ENCODE results near the gene CEP76. TPM values are rescaled to one million over a fixed set of nuclear protein-coding genes. Genes with fewer than 3 reads are reported as not detected.

CEP76 gene
- polyA plus RNA-seq, 1 donor from 2014 or later, result 21.4 TPM

DNA sequence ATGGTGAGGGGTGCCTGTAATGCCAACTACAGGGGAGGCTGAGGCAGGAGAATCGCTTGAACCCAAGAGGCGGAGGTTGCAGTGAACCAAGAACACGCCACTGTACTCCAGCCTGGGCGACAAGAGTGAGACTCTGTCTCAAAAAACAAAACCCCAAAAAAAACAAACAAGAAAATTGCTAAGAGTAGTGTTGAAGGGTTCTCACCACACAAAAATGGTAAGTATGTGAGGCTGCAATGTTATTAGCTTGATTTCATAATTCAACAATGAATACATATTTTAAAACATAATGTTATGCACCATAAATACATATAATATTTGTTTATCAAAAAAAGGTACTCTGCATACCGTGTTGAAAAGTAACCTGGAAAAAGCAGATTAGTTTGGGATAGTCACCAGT is 46.1 kb upstream of the CEP76 start:
- no peaks in the 10 kb centered on the region for H3K36me3 ChIP-seq (ENCODE audit: insufficient read depth, low read length)
- no peak overlapping the region for H3K27ac ChIP-seq (ENCODE audit: low read length)
- no peaks in the 10 kb centered on the region for H3K79me2 ChIP-seq (replicated peaks; ENCODE audit: insufficient read depth, low read length)
- H3F3A ChIP-seq (ENCODE audit: insufficient read depth, low read length, poor library complexity, severe bottlenecking), result no peaks in the 10 kb centered on the region
- no peak overlapping the region for H3K4me3 ChIP-seq (ENCODE audit: low read length)
- H3K9me2 ChIP-seq (ENCODE audit: insufficient read depth, low read length), result no peaks in the 10 kb centered on the region
- no peak overlapping the region for H3K9ac ChIP-seq (ENCODE audit: low read length)
- no peaks in the 10 kb centered on the region for H4K20me1 ChIP-seq (ENCODE audit: insufficient read depth)
- no peak overlapping the region for H2AFZ ChIP-seq (ENCODE audit: low read depth, low read length)
- no peaks in the 10 kb centered on the region for H3K9me3 ChIP-seq (ENCODE audit: low read length)
- H3K4me2 ChIP-seq (ENCODE audit: low read length), result no peak overlapping the region
- TF ChIP-seq, protein P1, sequence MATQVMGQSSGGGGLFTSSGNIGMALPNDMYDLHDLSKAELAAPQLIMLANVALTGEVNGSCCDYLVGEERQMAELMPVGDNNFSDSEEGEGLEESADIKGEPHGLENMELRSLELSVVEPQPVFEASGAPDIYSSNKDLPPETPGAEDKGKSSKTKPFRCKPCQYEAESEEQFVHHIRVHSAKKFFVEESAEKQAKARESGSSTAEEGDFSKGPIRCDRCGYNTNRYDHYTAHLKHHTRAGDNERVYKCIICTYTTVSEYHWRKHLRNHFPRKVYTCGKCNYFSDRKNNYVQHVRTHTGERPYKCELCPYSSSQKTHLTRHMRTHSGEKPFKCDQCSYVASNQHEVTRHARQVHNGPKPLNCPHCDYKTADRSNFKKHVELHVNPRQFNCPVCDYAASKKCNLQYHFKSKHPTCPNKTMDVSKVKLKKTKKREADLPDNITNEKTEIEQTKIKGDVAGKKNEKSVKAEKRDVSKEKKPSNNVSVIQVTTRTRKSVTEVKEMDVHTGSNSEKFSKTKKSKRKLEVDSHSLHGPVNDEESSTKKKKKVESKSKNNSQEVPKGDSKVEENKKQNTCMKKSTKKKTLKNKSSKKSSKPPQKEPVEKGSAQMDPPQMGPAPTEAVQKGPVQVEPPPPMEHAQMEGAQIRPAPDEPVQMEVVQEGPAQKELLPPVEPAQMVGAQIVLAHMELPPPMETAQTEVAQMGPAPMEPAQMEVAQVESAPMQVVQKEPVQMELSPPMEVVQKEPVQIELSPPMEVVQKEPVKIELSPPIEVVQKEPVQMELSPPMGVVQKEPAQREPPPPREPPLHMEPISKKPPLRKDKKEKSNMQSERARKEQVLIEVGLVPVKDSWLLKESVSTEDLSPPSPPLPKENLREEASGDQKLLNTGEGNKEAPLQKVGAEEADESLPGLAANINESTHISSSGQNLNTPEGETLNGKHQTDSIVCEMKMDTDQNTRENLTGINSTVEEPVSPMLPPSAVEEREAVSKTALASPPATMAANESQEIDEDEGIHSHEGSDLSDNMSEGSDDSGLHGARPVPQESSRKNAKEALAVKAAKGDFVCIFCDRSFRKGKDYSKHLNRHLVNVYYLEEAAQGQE (IDR thresholded peaks at IDR 0.05; ENCODE audit: borderline replicate concordance), result no peak
- TF ChIP-seq POLR2AphosphoS5 (IDR thresholded peaks at IDR 0.05) (no peak), MXI1 (conservative IDR thresholded peaks at IDR 0.05; ENCODE audit: poor library complexity, severe bottlenecking) (no peak), EZH2 (IDR thresholded peaks at IDR 0.05; ENCODE audit: borderline replicate concordance, insufficient read depth, low read length, poor library complexity, severe bottlenecking) (no peak), RAD21 (conservative IDR thresholded peaks at IDR 0.05) (no peak)
- no peaks in the 10 kb centered on the region for H3K27me3 ChIP-seq (ENCODE audit: insufficient read depth, low read depth, low read length)

DNA sequence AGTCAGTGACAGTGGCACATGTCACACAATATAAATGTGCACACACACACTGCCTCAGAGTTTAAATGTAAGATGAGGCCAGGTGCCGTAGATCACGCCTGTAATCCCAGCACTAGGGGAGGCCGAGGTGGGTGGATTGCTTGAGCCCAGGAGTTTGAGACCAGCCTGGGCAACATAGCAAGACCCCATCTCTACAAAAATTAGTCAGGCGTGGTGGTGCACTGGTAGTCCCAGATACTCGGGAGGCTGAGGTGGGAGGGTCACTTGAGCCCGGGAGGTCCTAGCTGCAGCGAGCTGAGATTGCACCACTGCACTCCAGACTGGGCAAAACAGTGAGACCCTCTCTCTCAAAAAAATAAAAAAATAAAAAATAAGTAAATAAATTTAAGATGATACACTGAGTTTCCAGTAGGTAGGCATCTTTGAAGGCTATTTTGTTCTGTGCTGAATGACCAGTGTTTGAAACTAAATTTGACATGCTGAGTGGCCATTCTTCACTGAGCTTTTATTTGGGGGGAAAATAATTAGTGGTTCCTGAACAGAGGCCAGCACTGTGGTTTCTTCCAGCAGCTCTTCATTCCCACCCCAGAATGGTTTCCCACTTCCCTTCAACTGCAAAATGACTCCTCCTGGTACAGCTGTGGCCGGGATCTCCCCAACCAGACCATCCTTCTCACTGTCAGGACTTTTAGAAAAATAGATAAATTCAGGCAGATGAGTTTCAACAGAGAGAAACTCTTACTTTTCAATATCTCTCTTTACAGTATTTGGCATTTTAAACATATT is 45.2 kb upstream of the CEP76 start:
- Histone ChIP-seq H3K9me3 (ENCODE audit: low read length) (no peaks in the 10 kb centered on the region), H2AFZ (ENCODE audit: low read depth, low read length) (no peak overlapping the region), H3F3A (ENCODE audit: insufficient read depth, low read length, poor library complexity, severe bottlenecking) (no peaks in the 10 kb centered on the region), H3K27ac (ENCODE audit: low read length) (no peak overlapping the region), H3K4me2 (ENCODE audit: low read length) (no peak overlapping the region), H3K4me3 (ENCODE audit: low read length) (no peak overlapping the region), H3K27me3 (ENCODE audit: insufficient read depth, low read depth, low read length) (no peaks in the 10 kb centered on the region), H3K9me2 (ENCODE audit: insufficient read depth, low read length) (no peaks in the 10 kb centered on the region), H4K20me1 (ENCODE audit: insufficient read depth) (no peaks in the 10 kb centered on the region), H3K36me3 (ENCODE audit: insufficient read depth, low read length) (no peaks in the 10 kb centered on the region), H3K79me2 (replicated peaks; ENCODE audit: insufficient read depth, low read length) (no peaks in the 10 kb centered on the region), H3K9ac (ENCODE audit: low read length) (no peak overlapping the region)
- TF ChIP-seq MXI1 (conservative IDR thresholded peaks at IDR 0.05; ENCODE audit: poor library complexity, severe bottlenecking) (no peak), TAF1 (IDR thresholded peaks at IDR 0.05; ENCODE audit: low read depth) (no peak), SMC3 (conservative IDR thresholded peaks at IDR 0.05; ENCODE audit: poor library complexity) (no peak), EP300 (conservative IDR thresholded peaks at IDR 0.05; ENCODE audit: poor library complexity, severe bottlenecking) (no peak), POLR2AphosphoS5 (IDR thresholded peaks at IDR 0.05) (no peak)
- TF ChIP-seq, protein P2, sequence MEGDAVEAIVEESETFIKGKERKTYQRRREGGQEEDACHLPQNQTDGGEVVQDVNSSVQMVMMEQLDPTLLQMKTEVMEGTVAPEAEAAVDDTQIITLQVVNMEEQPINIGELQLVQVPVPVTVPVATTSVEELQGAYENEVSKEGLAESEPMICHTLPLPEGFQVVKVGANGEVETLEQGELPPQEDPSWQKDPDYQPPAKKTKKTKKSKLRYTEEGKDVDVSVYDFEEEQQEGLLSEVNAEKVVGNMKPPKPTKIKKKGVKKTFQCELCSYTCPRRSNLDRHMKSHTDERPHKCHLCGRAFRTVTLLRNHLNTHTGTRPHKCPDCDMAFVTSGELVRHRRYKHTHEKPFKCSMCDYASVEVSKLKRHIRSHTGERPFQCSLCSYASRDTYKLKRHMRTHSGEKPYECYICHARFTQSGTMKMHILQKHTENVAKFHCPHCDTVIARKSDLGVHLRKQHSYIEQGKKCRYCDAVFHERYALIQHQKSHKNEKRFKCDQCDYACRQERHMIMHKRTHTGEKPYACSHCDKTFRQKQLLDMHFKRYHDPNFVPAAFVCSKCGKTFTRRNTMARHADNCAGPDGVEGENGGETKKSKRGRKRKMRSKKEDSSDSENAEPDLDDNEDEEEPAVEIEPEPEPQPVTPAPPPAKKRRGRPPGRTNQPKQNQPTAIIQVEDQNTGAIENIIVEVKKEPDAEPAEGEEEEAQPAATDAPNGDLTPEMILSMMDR (IDR thresholded peaks at IDR 0.05; ENCODE audit: poor library complexity, severe bottlenecking), result no peak
- TF ChIP-seq, protein P1 (IDR thresholded peaks at IDR 0.05; ENCODE audit: borderline replicate concordance), result no peak

All from neural cell (in vitro differentiated cells).